HG03039 (cell line): ENCODE data around the gene JOSD2.

ENCODE experiments used
- ATAC-seq: cut with Tn5 transposase; IDR thresholded peaks from one replicate; pipeline ENCODE4 v1.9.1; 2021; ENCODE audit warnings: mild to moderate bottlenecking, moderate library complexity; ENCODE audit not compliant: unreplicated experiment

JOSD2 gene

GRCh38 chr19:50496189-50497021 is 14.6 kb downstream of the JOSD2 start:
- ATAC-seq = no peak

GRCh38 chr19:50495020-50495531 is 15.9 kb downstream of the JOSD2 start:
- no peak for ATAC-seq

- ATAC-seq = no peak
These were observed 16.6 kb downstream of the JOSD2 start for GRCh38 chr19:50494186-50495019.

- ATAC-seq = no peak
These were observed 17.8 kb downstream of the JOSD2 start for GRCh38 chr19:50493171-50493570.

GRCh38 chr19:50492303-50493052 is 18.5 kb downstream of the JOSD2 start:
- ATAC-seq = no peak

GRCh38 chr19:50490991-50491472 is 20.0 kb downstream of the JOSD2 start:
- ATAC-seq = no peak

GRCh38 chr19:50490411-50490811 is 20.6 kb downstream of the JOSD2 start:
- ATAC-seq = no peak

GRCh38 chr19:50489461-50490011 is 21.5 kb downstream of the JOSD2 start:
- ATAC-seq = no peak

GRCh38 chr19:50488389-50489194 is 22.4 kb downstream of the JOSD2 start:
- ATAC-seq = no peak

GRCh38 chr19:50486823-50487515 is 24.0 kb downstream of the JOSD2 start:
- ATAC-seq = no peak

GRCh38 chr19:50485284-50485955 is 25.6 kb downstream of the JOSD2 start:
- no peak for ATAC-seq

GRCh38 chr19:50482916-50483315 is 28.1 kb downstream of the JOSD2 start:
- ATAC-seq = no peak

- no peak for ATAC-seq
These were observed 28.6 kb downstream of the JOSD2 start for GRCh38 chr19:50482271-50482855.

- ATAC-seq = no peak
These were observed 29.4 kb downstream of the JOSD2 start for GRCh38 chr19:50481351-50482149.

GRCh38 chr19:50480281-50481111 is 30.5 kb downstream of the JOSD2 start:
- no peak for ATAC-seq

- no peak for ATAC-seq
These were observed 31.2 kb downstream of the JOSD2 start for GRCh38 chr19:50479761-50480251.
